Nucleus accumbens (tissue), 56 donors: ENCODE results near the gene MCAM.

ENCODE experiments used
- DNase-seq, 56 donors: peaks; one replicate each; lab custom pipeline; 2025; lab: John Stamatoyannopoulos, UW

The MCAM gene

DNA sequence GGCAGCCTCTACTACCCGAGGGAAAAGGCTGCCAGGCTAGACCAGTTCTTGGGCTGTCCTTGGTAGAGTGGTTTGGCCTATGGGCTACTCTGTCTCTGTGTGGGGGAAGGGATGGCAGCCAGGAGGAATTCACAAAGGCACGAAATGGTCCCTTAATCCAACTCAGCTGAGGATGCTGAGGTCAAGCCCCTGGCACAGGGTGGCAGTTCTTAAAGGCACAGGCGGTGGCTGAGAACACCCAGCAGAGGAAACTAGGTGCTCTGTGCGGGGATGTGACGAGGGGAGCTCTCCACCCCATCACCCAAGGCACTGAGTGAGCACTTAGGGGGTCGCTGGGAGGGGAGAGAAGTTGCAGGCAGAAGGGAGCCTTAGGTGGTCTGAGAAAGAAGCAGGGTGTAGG is 29.7 kb upstream of the MCAM start, which contains the start of gene MFRP:
Gene MFRP (minus strand): TSS at position 101 of the 400 bp plus-strand sequence. CDS start 192 bp downstream, outside the sequence.
- no peak for DNase-seq

DNA sequence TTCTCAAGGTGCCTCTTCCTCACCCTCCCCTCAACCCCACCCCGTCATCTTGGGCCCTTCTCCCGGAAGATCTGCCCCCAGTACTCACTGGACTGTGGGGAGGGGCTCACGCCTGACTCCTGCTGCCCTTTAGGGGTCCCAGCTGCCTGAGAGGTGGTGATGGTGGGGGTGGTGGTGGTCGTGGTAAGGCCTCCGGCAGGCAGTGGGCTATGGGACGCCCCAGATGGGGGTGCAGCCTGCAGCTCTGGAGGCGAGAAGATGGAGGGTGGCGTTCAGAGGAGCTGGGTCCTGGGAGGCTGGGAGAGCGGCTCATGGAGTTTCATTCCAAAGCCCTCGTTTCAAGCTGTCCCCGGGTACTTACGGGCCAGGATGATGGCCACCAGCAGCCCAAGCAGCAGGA is 28.8 kb upstream of the MCAM start:
- DNase-seq: no peak

DNA sequence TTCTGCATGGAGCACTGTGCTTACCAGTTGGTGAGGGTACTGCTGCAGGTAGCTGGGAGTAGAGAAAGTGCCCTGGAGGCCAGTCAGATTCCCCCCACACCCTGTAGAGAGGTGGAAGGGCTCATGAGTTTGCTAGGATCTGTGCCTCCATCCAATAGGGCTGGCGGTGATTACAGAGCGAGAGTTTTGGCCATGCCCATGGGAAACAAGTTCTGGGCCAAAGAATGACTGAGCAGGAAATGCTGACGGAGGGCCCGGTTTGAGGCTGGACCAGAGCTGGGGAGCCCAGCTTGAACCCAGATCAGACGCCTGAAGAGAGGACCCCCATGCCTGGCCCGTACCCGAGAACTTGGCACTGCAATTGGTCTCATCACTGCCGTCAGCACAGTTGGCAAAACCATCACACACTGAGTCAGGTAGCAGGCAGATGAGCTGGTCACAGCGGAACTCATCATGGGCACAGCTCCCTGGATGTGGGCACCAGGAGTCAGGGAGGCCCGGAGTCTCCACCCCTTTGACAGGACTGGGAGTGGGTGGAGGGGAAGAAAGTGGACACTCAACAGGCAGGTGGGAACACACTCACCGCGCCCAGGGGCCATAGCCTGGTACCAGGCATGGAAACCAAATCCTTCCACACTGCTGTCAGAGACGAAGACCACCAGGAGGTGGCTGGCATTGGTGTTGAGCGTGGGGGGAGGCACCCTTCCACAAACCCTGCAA is 27.5 kb upstream of the MCAM start:
- no peak for DNase-seq

DNA sequence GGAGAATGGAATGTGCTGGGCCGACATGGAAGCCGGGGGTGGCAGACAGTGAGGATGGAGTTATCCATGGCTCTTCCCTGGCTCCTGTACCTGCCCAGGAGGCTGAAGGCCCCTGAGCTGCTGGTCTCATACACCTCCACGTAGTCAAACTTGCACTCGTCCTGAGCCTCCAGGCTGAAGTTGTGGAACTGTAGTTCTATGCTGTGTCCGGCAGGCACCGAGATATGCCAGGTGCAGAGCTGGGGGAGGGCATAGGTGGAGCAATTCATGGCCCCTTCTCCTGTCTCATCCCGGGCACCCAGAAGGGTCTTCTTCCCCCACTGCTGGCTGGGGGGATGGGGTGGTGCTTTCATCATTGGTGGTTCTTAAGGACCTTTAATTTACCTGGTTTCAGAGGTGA is 26.8 kb upstream of the MCAM start:
- no peak for DNase-seq

DNA sequence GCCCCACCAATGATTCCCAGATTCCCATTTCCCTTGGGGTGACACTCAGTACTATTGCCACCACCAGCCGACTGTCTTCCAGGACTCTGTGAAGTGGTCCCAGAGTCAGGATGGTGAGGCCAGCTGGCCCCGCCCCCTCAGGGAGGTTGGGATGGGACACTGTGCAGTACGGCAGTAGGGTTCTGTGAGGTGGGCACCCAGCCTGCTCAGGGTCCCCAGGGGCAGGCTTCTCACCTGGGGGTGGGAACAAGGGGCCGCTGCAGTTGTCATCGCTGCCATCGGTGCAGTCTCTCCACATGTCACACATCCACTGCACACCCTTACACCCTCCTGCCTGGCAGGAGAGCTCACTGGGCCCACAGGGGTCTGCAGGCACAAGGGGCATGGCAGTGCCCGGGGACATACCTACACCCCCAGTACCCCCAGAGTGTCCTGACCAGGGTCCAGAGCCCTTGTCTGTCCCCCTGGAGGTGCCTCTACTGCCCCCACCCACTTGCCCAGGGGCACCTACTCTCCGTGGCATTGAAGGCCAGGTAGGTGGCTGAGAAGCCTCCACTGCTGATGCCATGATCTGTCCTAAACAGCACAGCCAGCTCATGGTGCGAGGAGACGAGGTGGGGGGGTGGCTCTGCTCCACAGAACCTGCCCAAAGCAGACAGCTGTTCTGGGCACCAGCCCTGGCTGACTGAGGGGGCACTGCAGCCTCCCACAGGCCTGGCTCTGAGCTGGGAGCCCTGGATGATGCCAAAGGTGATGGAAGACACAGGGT is 25.6 kb upstream of the MCAM start:
- no peak for DNase-seq

DNA sequence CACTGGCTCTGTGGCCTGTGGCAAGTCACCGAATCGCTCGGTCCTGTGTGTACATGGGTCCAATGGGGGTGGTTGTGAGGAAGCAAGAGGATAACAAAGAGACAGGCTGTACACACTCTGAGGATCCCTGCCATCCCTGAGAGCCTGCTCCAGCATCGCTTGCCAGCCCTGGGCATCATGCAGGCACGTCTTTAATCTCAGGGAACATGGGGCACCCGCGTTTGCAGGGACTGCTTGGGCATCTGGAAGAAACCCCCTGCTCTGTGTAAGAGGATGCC is 25.0 kb upstream of the MCAM start:
- DNase-seq: no peak

DNA sequence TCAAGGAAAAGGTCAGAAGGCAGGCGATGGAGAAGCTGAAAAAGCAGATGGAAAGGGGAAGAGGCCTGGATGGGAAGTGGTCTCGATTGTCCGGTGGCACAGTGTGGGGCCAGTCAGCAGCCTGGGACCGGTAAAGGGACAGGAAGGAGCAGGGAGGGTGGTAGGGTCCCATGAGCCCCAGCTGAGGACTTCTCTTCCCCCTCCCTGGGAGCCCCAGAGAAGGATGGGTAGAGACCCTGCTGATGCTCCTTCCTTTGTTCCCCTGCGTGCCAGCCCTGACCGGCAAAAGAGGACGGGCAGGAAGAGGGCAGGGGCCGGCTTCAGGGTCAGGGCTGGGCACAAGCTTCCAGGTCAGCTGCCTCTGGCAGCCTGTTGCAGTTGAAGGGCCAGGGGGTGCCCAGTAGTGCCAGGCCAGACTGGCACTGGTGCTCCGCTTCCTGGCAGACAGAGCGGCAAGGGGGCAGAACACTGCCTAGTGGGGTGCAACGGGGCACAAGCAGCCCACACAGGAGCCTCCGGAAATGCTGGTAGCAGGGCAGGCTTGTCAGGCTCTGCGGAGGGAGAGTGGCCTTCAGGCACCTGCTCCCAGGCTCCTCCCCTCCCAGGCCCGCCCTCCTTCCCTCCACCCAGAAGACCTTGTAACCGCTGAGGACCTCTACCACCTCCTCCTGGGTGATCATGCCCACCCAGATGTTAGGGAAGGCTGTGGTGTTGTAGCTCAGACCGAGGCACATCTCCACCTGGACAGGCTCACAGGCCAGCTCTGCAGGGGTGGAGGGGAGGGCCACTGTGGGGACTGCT is 24.5 kb upstream of the MCAM start:
- DNase-seq: peak in 3 of 56 donors; percentile 42 to 45 (median 44)

DNA sequence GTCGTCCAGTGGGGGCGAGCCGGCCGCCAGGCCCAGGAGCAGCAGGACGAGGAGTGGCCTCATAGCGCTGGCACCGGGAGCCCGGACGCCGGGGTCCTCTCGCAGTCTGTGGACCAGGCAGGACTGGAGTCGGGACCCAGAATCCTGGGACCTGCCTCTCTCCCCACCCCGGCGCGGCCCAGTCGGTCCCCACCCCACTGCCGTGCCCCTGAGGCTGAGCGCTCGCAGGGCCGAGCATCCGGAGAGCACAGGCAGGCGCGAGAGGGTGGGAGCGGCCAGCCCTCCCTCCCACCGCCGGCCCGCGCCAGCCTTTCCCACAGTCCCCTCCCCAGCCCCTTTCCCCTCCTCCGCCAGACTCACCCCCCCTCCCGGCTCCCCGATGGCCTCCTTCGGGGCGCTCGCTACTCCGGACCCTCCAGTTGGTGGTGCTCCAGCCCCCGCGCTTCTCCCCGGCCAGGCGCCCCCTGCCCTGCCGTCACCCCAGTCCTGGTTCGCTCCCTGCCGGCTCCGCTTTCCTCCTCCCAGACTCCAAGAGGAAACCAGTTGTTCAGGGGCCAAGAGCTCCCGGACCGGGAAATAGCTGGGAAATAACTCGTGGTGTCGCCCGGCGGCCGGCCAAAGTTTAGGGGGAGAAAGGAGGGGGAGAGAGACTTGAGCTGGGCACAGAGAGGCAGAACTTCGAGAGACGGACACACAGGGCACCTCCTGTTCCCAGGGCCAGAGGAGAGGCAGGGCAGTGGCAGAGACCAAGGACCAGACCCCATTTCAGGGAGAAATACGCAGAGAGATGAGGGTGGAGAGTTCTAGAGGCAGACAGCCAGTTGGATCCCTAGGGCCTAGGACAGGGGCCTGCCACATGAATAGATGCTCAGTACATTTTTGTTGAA is 23.6 kb upstream of the MCAM start, which contains the start of gene C1QTNF5:
Gene C1QTNF5 (minus strand): TSS at position 549 of the 887 bp plus-strand sequence. CDS start 486 bp downstream, at position 63.
- peak in 42 of 56 donors; percentile 30 to 87 (median 63) for DNase-seq

DNA sequence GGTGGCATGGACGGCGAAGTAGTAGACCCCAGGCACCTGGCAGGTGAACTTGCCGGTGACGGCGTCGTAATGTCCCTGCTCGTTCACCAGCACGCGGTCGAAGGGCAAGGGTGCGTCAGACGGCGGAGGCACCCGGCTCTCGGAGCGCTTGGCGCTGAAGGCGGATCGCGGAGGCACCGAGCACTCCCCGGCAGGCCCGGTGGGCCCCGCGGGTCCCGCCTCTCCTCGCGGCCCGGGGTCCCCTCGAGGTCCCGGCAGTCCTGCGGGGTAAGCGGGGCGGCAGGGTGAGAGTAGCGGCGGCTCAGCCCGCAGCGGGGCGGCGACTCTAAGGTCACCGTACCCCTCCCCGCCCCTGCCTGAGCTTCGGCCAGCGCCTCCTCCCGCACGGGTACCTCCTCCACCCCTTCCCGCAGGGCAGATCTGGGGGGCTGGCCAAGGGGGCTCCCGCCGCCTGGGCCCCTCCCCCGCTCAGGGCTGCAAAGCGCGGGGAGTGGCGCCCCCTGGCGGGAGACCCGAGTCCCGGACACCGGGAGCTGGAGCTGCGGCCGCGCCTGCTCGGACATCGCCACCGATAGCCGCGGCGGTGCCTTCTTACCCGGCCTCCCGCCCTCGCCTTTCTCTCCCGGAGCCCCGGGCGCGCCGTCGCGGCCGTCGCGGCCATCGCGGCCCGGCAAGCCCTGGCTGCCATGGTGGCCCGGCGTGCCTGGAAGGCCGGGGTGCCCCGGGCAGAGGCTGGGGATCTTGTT is 22.8 kb upstream of the MCAM start:
- peak in 38 of 56 donors; percentile 32 to 86 (median 60) for DNase-seq

DNA sequence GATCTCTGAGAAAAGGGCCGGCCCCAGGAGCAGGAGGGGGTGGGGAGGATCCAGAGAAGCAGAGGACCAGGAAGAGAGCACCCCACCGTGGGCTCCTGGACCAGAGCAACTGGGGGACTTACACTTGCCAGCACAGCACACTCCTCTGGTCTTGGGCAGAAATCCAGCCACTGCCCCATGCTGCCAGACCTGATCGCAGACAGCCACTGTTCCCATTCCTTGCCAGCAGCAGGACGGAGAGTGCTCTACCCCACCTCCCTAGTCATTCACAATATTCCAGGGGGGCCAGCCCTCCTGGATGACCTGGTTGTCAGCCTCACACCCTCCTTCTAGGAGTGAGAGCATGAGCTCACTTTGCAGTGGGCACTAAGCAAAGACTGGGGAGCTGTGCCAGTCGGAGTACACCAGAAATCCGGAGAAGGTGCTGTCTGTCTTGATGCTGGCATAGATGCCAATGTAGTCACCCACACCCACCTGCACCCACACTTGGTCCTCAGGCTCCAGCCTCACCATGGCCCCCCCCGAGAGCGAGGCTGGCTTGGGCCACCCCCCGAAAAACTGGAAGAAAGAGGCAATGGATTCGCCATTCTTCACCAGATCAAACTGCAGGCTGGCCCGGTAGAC is 22.1 kb upstream of the MCAM start:
- peak in 2 of 56 donors; percentile 28 to 35 for DNase-seq

DNA sequence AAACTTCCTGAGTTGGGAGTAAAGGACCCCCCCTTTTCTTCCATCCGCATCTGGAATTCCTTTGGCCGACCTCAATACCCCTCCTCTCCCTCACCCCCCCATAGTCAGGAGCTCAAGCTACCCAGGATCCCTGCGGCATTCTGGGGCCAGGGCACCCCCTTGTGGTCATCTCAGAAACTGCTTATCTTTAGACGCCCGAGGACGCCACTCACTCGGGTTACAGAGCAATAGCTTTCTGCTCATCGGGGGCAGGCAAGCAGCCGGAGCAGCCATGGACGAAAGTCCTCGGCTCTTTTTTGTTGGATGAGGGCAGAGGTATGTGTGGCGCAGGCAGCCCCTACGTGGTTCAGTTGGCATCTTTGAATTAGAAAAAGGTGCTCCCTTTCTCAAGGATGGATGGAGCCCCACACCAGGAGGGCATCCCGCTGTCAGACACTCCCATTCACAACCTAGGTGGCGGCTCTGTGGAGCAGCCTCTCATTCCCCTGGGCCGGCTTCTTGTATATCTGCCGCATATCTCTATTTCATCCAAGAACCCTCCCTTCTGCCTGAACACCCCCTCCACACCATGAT is 21.5 kb upstream of the MCAM start:
- peak in 43 of 56 donors; percentile 35 to 89 (median 67) for DNase-seq

DNA sequence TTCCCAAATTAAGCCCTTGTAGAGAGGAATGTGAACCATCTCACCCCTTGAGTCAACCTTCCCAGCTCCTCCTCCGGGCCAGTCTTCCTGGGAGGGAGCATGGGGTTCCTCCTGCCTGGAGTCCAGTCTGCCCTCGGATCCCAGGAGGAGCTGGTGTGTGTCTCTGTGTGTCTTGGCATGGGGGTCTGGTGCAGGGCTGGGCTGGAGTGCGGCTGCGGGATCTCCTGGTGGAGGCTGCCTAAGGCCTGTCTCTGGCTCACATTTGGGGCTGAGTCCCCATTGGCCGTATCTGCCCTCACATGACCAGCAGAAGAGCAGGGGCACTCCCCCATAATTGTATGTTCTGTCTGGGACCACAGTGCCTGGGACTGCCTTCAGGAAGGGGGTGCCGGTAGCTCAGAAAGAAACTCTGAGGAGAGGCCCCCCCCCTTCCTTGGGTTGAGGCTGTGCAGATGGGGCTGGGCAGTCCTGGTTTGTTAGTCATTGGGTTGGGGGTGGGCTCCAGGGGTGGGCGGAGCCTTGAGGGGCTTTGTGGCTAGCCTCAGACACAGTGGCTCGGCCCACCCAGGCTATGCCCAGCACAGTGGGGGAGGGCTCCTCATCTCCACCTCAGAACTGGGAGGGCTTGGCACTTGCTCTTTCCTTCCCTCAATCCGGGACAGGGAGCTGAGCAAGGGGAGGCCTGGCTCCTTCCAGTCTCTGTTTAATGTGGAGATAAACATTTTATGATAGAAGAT is 20.8 kb upstream of the MCAM start:
- no peak for DNase-seq

DNA sequence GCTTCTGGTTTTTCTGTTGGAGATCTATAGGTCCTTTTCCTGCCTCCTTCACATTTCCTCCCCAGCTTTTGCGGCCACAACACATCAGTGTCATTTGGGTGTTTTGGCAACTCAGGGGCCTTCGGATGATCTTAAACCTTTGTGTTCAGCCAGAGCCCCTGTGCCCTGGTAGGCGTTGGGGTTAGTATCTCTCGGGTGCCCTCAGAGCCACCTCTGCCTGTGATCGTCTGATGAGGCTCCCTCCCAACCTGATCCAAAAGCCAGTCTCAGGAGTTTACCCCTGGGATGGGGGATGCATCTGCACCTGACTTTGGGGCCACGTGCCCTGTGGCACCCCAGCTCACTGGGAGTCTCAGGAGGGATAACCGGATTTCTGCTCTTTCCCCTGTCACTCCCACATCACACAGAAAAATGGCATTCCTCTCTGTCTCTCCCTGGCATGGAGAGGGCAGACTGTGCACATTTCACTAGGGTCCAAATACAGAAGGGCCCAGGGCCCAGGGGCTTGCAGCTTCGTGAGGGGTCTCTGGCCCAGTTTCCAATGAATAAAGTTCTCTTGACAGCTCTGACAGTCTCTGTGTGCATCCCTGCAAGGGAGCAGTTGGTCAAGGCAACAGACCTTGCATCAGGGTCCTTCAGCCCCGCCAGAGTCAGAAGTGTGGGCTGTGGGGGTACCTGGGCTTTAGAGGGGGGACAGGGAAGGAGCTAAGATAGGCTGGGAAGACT is 20.0 kb upstream of the MCAM start:
- DNase-seq: no peak

DNA sequence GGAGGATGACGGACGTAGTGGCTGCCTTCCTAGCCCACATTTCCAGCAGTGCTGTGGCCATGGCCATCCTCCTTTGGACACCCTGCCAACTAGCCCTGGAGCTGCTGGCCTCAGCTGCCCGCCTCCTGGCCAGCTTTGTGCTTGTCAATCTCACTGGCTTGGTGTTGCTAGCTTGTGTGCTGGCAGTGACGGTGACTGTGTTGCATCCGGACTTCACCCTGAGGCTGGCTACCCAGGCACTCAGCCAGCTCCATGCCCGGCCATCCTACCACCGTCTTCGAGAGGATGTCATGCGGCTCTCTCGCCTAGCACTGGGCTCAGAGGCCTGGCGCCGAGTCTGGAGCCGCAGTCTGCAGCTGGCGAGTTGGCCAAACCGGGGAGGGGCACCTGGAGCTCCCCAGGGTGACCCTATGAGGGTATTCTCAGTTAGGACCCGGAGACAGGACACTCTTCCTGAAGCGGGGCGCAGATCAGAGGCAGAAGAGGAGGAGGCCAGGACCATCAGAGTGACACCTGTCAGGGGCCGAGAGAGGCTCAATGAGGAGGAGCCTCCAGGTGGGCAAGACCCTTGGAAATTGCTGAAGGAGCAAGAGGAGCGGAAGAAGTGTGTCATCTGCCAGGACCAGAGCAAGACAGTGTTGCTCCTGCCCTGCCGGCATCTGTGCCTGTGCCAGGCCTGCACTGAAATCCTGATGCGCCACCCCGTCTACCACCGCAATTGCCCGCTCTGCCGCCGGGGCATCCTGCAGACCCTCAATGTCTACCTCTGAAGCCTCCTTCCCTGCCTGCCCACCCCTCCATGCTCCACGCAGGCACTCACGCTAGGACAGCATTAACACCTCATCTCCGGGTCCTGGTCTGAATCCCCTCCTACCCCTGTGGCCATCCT is 19.0 kb upstream of the MCAM start:
- DNase-seq: peak in 9 of 56 donors; percentile 11 to 55 (median 45)

DNA sequence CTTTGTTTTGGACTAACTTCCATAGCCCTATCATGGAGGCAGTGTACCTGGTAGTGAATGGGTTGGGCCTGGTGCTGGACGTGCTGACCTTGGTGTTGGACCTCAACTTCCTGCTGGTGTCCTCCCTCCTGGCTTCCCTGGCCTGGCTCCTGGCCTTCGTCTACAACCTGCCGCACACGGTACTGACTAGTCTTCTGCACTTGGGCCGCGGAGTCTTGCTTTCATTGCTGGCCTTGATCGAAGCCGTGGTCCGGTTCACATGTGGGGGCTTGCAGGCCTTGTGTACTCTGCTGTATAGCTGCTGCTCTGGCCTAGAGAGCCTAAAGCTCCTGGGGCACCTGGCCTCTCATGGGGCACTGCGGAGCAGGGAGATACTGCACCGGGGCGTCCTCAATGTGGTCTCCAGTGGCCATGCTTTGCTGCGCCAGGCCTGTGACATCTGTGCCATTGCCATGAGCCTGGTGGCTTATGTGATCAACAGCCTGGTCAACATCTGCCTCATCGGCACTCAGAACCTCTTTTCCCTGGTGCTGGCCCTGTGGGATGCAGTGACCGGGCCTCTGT is 18.2 kb upstream of the MCAM start:
- no peak for DNase-seq
